GM19468 (cell line): ENCODE data around the gene PRC1.
"Not testable (repeated sequence)": the region's sequence is repeated elsewhere in the genome, so short reads cannot be mapped to it uniquely, and the experiment has no call there.

Experiments used
- ATAC-seq: cut with Tn5 transposase; IDR thresholded peaks from one replicate; pipeline ENCODE4 v1.9.1; 2021; ENCODE audit warnings: mild to moderate bottlenecking, moderate library complexity, moderate number of reproducible peaks; ENCODE audit not compliant: unreplicated experiment; ENCODE audit errors: extremely low read depth

The PRC1 gene

DNA sequence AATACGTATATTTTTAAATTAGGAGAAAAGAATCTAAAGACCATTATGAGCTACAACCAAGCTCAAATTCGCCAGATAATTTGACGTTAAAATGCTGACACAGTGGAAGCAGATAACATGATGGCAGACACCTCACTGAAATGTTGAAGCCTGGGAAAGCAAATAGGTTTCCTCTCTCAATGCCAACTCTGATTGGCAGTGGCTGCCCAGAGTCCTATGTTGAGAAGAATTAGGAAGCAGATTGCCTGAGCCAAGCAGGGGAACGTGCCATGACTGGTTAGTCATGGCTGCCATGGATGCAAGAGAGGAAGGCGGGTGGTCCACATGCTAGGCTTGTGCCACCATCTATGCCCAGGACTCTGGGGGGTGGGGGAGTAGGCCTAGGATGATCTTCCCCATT, 56.1 kb downstream of the PRC1 start:
- no peak for ATAC-seq

DNA sequence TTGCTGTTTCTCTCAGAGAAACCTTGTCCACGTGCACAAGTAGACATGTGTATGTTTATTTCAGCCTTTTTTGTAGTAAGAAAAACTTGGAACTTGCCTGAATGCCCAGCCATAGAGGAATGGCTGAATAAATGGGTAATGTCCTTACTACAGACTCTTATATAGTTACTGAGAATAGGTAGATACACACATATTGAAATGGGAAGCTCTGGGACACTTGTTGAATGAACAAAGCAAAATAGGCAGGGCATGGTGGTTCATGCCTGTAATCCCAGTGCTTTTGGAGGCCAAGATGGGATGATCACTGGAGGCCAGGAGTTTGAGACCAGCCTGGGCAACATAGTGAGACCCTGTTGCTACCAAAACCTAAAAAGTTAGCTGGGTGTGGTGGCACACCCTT, 57.5 kb downstream of the PRC1 start:
- ATAC-seq, result no peak

DNA sequence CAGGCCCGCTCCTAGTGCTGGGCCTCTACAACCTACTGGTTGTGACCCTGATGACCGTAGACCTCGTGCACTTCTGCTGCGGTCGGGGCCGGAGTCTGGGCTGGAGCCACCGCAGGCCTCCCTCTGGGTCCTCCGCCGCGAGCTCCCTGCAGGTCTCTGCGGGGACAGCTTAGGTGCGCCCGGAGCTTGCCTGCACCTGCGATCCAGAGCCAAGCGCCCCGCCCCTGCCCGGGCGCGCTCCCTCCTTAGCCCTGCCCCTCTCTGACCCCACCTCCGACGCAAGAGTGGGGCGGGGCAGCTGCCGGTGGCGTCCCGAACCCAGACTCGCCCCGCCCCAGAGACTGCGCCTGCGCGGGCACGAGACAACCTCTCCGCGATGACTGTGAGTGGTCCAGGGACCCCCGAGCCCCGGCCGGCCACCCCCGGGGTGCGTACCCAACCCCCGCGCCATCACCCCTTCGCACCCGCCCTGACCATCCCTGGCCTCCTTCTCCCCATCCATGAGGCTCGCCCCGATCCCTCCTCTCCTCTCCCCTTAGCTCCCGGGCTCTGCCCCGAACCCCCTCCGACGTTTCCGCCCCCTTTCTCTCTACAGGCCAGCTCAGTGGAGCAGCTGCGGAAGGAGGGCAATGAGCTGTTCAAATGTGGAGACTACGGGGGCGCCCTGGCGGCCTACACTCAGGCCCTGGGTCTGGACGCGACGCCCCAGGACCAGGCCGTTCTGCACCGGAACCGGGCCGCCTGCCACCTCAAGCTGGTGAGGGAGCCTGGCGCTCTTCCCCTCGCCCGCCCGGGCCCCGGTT, 59.2 kb downstream of the PRC1 start, which contains the start of gene UNC45A:
Gene UNC45A (plus strand): TSS at position 337 of the 803 bp plus-strand sequence. CDS start 40 bp downstream, at position 377.
- ATAC-seq, result peak; percentile 53

DNA sequence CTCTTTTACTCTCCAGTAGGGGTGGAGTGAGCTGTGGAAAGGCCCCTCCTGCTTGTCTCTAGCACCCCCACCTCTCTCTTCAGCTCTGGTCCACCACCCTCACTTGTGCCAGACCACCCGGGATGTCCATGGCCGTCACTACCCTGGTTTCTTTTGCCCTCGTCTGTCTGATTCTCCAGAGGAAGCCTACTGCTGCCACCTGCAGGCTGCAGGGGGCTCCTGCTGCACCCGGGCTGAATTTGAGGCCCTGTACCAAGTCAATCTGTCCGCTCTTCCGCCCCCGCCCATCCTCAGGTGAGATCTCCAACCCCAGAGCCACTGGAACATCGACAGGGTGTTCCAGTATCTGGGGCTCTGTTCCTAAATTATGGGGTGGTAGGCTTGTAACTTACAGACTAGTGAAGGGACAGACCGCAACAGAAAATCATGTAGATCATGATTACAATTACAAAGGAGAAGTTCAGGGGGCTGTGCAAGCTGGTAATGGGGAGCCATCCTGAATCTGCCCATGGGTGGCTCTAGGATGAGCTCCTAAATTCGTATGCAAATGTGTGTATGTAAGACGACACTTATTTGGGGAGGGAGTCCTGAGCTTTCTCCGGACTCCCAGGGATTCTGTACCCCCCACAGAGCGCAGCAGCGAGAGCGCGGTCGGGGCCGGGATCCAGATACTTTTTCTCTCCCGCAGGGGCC, 59.9 kb downstream of the PRC1 start:
- ATAC-seq, result no peak

DNA sequence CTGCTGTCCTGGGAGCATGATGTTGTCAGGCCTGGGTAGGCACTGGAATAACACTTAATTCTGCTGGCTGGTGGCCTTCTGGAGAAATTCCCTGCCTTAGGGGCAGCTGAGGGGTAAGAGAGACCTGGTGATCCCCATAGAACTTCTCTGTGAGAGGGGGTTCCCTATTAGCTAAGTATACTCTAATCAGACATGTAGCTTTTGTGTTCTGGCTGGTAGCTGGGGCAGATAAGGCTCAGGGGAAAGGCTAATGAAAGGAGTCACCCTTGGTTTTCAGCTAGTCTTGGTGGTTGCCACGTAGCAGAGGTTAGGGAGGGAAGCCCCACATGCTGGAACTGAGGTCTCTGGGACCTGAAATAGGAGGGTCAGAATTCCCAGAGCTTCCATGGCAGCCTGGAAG, 61.0 kb downstream of the PRC1 start:
- ATAC-seq, result no peak

DNA sequence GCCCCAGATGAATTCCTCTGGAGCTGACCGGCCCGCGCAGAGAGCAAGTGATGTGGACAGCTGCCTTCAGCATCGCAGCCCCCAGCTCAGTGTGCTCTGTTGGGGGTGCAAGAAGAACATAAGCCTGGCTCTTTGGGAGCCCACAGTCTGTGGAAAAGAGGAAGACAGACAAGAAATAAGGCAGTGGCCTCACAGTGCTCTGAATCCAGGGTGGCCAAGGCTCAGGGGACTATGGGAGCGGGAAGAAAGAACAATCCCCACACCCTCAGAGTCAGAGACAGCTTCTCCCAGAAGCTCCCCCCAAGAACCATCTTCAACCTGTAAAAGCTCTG, 61.7 kb downstream of the PRC1 start:
- ATAC-seq, result no peak

DNA sequence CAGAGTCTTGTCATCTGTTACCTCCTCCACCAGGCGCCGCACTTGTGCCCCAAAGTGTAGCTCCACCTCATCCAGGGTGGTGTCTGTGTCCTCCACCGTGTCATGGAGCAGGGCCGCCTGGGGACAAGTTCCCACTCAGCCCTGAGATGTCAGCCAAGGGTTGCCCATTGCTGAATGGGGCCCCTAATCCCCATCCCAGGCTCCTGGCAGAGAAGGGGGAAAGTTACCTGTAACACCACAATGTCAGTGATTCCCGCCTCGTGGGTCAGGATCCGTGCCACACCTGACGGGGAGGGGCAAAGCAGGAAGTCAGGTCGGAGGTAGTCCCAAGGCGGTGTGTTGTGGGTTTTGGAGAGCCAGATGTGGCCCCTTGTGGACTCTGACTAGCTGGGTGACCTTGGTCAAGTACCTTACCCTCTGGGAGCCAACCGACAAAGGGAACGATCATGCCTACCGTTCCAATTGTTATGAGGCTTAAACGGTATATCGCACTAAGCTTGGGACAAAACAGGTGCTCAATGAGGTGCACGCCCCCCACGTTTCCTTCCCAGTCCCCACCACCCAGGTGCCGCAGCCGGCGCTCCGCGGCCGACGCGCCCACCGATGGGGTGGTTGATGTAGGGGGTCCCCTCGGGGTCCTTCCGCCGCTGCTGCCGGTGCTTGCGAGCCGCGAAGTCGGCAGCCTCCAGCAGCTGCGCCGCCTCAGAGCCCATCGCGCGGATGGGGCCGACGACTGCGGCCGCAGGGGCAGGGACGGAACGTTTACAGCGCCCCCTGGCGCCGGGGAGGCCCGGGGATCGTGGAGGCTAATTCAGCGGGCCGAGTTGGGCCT, 62.3 kb downstream of the PRC1 start, which contains the start of gene HDDC3:
Gene HDDC3 (minus strand): TSS at position 722 of the 832 bp plus-strand sequence. CDS start 9 bp downstream, at position 713.
- ATAC-seq, result peak; percentile 24

DNA sequence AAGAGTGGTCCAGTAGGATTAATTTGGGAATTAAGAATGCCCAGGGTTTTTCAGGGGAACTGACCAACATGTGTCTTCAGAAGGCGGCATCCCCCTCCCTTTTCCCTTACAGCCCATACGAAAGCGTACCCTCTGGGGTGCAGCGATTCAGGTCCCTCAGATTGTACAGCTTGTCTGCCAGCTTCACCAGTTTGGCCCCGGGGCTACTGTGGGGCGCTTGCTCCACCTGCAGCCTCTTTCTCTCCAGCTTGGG, 62.8 kb downstream of the PRC1 start:
- no peak for ATAC-seq

DNA sequence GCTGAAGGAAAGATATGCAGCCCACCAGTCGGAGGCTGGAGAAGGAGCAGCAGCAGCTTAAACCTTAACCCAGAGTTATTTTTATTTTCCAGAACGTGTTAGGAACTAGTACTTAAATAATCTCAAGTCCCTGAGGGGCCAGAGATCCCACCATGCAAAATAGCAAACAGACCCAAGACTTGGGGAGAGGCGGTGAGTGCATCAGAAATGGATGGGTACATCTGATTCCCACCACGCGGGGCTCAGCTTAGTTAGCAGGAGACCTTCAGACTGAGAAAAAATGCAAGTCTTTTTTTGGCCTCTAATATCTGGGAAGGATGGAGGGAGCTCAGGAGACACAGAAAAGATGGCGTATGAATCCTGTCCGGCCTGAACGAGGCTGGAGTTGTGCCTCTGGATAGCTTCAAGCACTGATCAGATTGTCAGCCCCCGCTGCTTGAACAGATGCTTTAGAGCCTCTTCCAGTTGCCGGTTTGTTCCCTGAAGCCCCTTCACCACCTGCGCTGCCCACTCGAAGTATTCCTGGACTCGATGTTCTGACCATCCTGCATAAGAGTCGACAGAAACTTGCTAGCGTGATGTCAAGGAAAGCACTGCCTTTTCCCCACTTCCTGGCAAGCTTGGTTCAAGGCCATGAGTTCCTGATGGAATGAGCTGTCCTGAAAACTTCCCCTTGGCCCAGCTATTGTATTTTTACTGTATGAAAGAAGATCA, 63.3 kb downstream of the PRC1 start:
- no peak for ATAC-seq

DNA sequence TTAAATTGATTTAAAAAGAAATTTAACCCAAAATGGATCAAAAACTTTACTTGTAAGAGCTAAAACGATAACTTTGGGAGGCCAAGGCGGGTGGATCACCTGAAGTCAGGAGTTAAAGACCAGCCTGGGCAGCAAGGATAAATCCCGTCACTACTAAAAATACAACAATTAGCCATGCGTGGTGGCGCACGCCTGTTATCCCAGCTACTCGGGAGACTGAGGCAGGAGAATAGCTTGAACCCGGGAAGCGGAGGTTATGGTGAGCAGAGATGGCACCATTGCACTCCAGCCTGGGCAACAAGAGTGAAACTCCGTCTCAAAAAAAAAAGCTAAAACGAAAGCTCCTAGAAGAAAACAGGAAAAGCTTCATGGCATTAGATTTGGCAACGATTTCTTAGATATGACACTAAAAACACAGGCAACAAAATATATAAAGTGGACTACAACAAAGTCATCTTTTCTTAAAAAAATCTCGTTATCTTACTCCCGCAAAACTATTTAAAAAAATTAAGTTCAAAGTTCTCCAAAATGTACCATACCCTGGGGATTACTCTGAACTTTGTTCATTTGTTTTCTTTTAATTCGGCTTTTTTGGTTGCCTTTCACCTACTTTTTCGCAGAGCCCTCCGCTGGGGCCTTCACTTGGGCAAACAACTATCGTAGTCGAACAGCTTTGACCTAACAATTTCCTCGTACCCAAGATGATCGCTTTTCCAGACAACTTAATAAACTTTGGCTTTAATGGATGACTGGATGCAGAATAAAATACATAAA, 64.9 kb downstream of the PRC1 start:
- no peak for ATAC-seq

DNA sequence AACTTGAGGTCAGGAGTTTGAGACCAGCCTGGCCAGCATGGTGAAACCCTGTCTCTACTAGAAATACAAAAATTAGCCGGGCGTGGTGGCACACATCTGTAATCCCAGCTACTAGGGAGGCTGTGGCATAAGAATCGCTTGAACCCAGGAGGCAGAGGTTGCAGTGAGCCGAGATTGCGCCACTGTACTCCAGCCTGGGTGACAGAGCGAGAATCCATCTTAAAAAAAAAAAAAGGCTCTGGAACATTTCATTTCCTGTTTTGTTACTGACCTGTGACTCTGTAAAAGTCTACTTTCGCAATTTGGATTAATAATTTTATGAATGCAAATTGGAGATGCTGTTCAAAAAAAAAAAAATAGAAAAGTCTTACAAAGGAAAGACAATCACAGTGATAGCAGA, 66.2 kb downstream of the PRC1 start:
- not testable (repeated sequence) for ATAC-seq

DNA sequence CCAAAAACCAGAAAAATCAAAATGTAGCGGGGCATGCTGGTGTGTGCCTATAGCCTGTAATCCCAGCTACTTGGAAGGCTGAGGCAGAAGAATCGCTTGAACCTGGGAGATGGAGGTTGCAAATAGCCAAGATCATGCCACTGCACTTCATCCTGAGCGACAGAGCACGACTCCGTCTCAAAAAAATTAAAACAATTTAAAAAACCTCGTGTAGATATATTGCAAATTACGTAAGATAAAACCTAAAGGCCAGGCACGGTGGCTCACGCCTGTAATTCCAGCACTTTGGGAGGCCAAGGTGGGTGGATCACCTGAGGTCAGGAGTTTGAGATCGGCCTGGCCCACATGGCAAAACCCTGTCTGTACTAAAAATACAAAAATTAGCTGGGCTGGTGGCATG, 67.6 kb downstream of the PRC1 start:
- ATAC-seq, result not testable (repeated sequence)

DNA sequence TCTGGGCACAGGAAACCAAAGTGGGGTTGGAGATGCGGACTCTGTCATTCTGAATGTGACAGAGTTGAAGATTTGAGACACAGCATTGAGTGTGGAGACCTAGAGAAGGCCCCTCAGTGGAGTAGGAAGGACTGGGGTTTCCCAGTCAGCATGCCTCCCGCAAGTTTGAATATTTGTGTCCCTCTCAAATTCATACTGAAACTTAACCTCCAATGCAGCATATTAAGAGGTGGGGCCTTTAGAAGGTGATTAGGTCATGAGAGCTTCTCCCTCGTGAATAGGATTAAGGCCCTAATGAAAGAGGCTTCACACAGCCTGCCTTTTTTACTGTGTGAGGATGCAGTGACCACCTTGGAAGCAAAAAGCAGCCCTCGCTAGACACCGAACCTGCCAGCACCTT, 70.0 kb downstream of the PRC1 start:
- peak; percentile 12 for ATAC-seq

DNA sequence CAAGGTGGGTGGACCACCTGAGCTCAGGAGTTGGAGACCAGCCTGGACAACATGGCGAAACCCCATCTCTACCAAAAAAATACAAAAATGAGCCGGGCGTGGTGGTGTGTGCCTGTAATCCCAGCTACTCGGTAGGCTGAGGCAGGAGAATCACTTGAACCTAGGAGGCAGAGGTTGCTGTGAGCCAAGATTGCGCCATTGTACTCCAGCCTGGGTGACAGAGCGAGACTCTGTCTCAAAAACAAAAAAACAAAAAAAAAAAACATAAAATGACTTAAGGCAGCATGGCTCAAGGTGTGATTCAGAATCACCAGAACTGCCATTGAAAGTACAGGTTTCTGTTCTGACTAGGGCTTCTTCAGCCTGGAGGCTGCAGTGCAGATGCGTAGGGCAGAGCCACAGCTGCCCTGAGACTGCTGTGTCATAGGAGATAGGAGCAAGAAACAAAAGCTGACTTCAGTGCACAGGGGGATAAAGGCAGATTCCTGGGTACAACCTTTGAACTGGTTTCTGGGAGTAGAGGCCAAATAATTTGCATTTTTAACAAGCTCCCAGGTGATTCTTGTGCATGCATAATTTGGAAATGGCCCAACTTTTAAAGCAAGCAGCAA, 71.5 kb downstream of the PRC1 start:
- peak; percentile 85 for ATAC-seq

DNA sequence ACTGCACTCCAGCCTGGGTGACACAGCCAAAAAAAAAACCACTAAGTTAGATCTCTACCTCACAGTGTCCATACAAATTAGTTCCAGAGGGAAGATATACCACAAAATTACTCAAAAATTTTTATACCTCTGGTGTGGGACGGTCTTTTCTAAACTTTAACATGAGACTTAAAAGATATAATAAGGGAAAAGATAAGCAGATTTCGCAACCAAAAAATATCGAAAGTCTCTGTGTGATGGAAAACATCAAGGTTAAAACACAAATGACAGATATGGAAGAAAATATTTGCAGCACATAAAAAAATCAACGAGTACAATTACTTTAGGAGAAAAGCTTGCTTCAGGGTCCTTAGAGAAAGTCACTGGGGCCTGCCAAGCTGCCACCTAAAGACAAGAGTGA, 72.4 kb downstream of the PRC1 start:
- no peak for ATAC-seq

DNA sequence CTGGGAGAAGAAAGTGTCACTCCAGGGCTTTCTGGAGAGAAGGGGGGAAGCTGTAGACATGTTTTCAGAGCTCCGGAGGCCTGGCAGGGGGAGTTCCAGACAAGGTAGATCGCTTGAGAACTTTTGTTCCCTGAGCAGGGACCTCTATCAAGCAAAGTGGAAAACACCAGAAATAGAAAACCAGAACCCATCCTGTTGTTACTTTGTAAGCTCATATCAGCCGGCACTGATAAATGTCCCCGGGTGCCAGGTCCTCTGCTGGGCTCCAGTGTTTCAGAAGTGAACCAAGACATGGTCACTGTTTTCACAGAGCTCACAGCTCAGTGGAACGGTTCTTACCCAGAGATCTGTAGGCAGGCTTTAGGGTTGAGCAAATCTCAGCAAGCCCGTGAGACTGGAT, 75.5 kb downstream of the PRC1 start:
- ATAC-seq, result no peak

DNA sequence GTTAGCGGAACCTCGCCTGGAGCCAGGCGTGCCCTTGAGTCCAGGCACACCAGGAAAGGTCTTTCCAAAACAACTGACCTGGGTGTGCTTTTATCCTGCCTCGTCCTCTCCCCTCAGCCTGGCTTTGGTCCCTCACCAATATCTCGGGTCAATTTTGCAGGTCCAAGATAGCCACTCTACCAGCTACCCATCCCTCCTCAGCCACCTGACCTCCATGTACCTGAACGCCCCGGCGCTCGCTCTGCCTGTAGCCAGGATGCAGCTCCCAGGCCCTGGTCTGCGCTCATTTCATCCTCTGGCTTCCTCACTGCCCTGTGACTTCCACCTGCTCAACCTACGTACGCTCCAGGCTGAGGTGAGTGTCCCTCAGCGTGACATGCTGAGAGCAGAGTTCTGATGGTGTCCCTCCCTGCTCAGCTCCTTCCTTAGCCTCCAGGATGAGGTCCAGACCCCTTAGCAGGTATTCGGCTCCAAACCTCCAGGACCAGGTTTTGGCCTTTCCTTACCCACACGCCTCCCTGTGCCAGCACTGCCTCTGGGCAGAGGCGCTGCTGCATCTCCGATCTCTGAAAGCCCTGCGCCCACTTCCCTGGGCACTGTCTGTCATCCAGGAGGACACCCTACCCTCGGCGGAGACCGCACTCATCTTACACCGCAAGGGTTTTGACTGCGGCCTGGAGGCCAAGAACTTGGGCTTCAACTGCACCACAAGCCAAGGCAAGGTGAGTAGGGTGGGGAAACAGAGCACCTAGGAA, 76.1 kb downstream of the PRC1 start:
- no peak for ATAC-seq

DNA sequence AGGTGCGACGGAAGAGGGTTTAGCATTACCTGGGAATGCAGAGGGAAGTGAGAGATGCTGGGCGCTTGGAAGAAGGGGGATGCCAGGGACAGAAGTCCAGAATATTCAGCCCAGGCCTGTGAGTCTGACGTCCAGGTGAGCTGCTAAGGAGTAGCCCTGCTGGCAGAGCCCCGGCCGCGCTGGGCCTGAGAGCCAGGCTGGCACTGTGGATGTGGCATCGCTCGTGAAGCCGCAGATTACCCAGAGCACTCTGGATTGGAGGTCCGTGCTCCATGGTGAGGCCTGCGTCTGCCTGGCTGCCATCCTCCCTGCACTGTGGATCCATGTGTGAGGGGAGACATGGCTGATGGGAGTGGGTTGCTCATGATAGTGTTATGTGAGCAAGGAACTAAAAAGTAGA, 76.8 kb downstream of the PRC1 start:
- ATAC-seq, result no peak

DNA sequence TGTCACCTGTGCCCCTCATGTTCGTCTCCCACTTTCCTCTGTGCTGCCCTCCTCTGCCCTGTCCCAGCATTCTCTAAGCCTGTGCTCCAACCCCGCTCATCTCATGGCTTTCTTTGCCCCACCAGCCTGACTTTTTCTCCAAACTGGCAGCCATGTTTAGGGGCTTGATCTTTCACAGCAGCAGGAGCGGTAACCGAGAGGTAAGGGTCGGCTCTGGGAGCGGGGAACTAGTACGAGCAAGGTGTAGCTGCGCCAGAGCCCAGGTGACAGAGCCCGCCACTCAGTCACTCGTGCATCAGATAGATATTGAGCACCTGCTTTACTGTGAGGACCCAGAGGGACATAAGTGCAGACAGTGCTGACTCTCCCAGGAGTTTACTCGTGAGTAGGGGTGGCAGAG, 77.9 kb downstream of the PRC1 start:
- no peak for ATAC-seq
